Measurements from ENCODE around the gene COQ3. TPM values are rescaled to one million over a fixed set of nuclear protein-coding genes. Genes with fewer than 3 reads are reported as not detected.

The COQ3 gene
- total and polyA plus RNA-seq, 10 donors: 3.2 to 16.8 (median 5.1) TPM

DNA sequence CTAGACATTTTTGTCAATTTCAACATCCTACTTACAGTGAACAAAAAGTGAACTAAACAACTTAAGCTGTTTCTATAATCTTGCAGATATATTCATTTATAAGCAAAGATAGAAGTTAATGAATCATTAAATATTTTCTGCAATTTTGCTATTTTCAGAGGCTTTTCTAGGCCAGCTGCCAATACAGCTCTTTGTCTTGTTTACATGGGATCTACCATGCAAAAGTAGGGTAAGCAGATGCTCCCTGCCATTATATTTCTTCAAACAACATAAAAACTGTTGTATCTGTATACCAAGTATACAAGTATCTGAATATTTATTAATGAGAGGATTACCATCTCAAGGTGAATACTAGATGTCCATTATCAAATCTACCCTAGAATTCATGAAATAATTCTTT is 15.7 kb upstream of the COQ3 start:
- TF ChIP-seq POLR2A (IDR thresholded peaks at IDR 0.05) (no peak), POLR2AphosphoS5 (IDR thresholded peaks at IDR 0.05) (no peak)
- intact Hi-C loops (cut with DNase I; ENCODE audit: low total_unique reads): no loop called here
- Histone ChIP-seq H3K4me1 (peaks cover 5 to 35% (median 17%) of the 10 kb centered on the region in 6 donors), H3K4me3 (no peak overlapping the region), H3K36me3 (peaks cover 3 to 100% (median 75%) of the 10 kb centered on the region in 6 donors), H3K27ac (no peak overlapping the region), H3K9me3 (no peaks in the 10 kb centered on the region), H3K27me3 (replicated peaks in 1 of 7) (no peaks in the 10 kb centered on the region)
- no peak for DNase-seq

DNA sequence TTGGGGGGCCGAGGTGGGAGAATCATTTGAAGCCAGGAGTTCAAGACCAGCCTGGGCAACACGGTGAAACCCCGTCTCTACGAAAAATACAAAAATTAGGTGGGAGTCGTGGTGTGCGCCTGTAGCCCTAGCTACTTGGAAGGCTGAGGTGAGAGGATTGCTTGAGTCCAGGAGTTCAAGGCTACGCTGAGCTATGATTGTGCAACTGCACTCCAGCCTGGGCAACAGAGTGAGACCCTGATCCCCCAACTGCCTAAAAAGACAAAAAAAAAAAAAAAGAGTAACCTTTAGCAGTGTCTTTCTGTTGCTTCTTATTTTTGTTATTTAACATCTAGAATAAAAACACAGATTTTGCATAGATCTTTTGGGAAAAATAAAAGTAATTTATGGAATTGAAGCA is 13.1 kb upstream of the COQ3 start:
- Histone ChIP-seq H3K36me3 (peaks cover 3 to 100% (median 90%) of the 10 kb centered on the region in 6 donors), H3K4me1 (peaks cover 0 to 10% (median 3%) of the 10 kb centered on the region in 6 donors), H3K4me3 (no peak overlapping the region), H3K9me3 (no peaks in the 10 kb centered on the region), H3K27ac (no peak overlapping the region), H3K27me3 (replicated peaks in 1 of 7) (no peaks in the 10 kb centered on the region)
- intact Hi-C loops (cut with DNase I; ENCODE audit: low total_unique reads): no loop called here
- DNase-seq: no peak
- 83 to 84% (median 83%) methylated on average over 7 of the region's 7 CpGs for WGBS, 5 donors
- no peak for TF ChIP-seq POLR2A (IDR thresholded peaks at IDR 0.05)

DNA sequence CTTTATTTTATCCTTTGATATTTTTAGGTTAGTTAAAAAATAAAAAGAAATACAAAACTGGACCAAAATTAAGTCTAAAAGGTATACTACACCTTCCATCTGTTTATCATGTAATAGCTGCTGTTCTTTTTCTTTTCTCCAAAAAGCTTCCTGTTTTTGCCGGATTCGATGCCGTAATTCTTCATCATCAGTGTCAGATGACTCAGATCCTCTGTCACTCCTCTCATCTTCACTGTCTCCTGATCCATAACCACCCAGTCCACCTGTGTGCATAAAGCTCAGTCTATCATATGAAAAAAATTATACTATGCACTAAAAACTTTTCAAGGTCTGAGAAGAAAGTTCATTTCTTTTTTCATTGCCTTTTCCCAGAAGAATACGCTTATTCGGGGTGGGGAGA is 8.5 kb upstream of the COQ3 start:
- no peaks in the 10 kb centered on the region for H3K27me3 ChIP-seq (replicated peaks in 1 of 7)
- peaks cover 3 to 100% (median 89%) of the 10 kb centered on the region in 6 donors for H3K36me3 ChIP-seq
- TF ChIP-seq POLR2A (IDR thresholded peaks at IDR 0.05) (no peak), POLR2AphosphoS5 (IDR thresholded peaks at IDR 0.05) (no peak)
- TF ChIP-seq, protein P1, sequence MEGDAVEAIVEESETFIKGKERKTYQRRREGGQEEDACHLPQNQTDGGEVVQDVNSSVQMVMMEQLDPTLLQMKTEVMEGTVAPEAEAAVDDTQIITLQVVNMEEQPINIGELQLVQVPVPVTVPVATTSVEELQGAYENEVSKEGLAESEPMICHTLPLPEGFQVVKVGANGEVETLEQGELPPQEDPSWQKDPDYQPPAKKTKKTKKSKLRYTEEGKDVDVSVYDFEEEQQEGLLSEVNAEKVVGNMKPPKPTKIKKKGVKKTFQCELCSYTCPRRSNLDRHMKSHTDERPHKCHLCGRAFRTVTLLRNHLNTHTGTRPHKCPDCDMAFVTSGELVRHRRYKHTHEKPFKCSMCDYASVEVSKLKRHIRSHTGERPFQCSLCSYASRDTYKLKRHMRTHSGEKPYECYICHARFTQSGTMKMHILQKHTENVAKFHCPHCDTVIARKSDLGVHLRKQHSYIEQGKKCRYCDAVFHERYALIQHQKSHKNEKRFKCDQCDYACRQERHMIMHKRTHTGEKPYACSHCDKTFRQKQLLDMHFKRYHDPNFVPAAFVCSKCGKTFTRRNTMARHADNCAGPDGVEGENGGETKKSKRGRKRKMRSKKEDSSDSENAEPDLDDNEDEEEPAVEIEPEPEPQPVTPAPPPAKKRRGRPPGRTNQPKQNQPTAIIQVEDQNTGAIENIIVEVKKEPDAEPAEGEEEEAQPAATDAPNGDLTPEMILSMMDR (IDR thresholded peaks at IDR 0.05 in 8 of 11, conservative IDR thresholded peaks at IDR 0.05 in 3 of 11): no peak
- no peaks in the 10 kb centered on the region for H3K4me1 ChIP-seq
- DNase-seq: no peak
- H3K27ac ChIP-seq: peak overlapping the region in 1 of 8 donors; percentile 6
- H3K9me3 ChIP-seq: no peaks in the 10 kb centered on the region
- 69 to 86% (median 77%) methylated on average over 5 of the region's 5 CpGs for WGBS, 5 donors
- no peak overlapping the region for H3K4me3 ChIP-seq
- intact Hi-C loops (cut with DNase I; ENCODE audit: low total_unique reads): no loop called here

DNA sequence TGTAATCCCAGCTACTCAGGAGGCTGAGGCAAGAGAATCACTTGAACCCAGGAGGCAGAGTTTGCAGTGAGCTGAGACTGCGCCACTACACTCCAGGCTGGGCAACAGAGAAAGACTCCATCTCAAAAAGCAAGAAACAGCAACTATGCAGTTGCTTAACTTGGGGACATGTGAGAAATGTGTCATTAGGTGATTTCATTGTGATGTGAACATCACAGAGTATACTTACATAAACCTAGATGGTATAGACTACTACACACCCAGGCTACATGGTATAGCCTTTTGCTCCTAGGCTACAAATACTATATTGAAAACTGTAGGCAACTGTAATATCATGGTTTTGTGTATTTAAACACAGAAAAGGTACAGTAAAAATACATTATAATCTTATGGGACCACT is 3.3 kb upstream of the COQ3 start:
- TF ChIP-seq POLR2A (IDR thresholded peaks at IDR 0.05) (no peak), POLR2AphosphoS5 (IDR thresholded peaks at IDR 0.05) (no peak)
- TF ChIP-seq, protein P1 (IDR thresholded peaks at IDR 0.05 in 8 of 11, conservative IDR thresholded peaks at IDR 0.05 in 3 of 11): no peak
- WGBS, 5 donors: 0 to 92% (median 61%) methylated on average over 1 of the region's 1 CpG

DNA sequence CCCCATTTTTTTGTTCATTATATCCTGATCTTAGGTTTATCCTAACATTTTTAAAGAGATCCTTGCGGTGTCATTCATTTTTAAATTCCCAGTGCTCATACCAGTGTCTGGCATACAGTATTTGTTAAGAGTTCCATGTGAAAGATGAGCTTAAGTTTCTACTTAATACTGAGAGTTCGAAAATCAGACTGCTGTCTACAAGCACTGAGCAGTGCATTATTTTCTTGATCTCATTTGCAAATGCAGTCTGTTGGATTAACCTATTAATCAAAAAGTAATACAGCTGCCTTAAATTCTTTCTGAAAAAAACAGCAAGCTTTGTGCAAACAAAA is 663 bp downstream of the COQ3 start:
- no peaks in the 10 kb centered on the region for H3K9me3 ChIP-seq
- DNase-seq: no peak
- peak overlapping the region in 6 of 8 donors; percentile 80 to 88 (median 84) for H3K27ac ChIP-seq
- peaks cover 0 to 26% (median 15%) of the 10 kb centered on the region in 6 donors for H3K4me1 ChIP-seq
- H3K4me3 ChIP-seq: peak overlapping the region; percentile 73 to 90 (median 85)
- H3K27me3 ChIP-seq (replicated peaks in 1 of 7): no peaks in the 10 kb centered on the region
- TF ChIP-seq, protein P1 (IDR thresholded peaks at IDR 0.05 in 8 of 11, conservative IDR thresholded peaks at IDR 0.05 in 3 of 11): no peak
- TF ChIP-seq POLR2AphosphoS5 (IDR thresholded peaks at IDR 0.05) (no peak), POLR2A (IDR thresholded peaks at IDR 0.05) (no peak)
- WGBS, 5 donors: 23 to 40% (median 32%) methylated on average over 2 of the region's 2 CpGs
- H3K36me3 ChIP-seq: peaks cover 0 to 19% (median under 1%) of the 10 kb centered on the region in 6 donors
- intact Hi-C loops (cut with DNase I; ENCODE audit: low total_unique reads): no loop called here

More for the DNA sequence above, 3.3 kb upstream of the COQ3 start:
- no peaks in the 10 kb centered on the region for H3K9me3 ChIP-seq
- no peak overlapping the region for H3K27ac ChIP-seq
- H3K4me3 ChIP-seq: no peak overlapping the region
- DNase-seq: no peak
- H3K4me1 ChIP-seq: peaks cover 0 to 23% (median 15%) of the 10 kb centered on the region in 6 donors
- peaks cover 0 to 59% (median 37%) of the 10 kb centered on the region in 6 donors for H3K36me3 ChIP-seq
- no peaks in the 10 kb centered on the region for H3K27me3 ChIP-seq (replicated peaks in 1 of 7)
- intact Hi-C loops (cut with DNase I; ENCODE audit: low total_unique reads): no loop called here

Data from spleen (tissue), 11 donors.